ENCODE data around the gene LDHA.
"Not testable (repeated sequence)": the region's sequence is repeated elsewhere in the genome, so short reads cannot be mapped to it uniquely, and the experiment has no call there.

LDHA gene

GRCh38 chr11:18404062-18404461, 9.7 kb downstream of the LDHA start:
- TF ChIP-seq CTCF (IDR thresholded peaks at IDR 0.05; ENCODE audit: low read depth, low read length, missing control alignments), result no peak
- in situ Hi-C loops (cut with HindIII; ENCODE audit: low sequenced_read_pairs), result no loop called here
- DNase-seq (ENCODE audit: low read depth), result no peak
- H3K4me3 ChIP-seq (ENCODE audit: low read depth, low read length), result no peak overlapping the region

DNA sequence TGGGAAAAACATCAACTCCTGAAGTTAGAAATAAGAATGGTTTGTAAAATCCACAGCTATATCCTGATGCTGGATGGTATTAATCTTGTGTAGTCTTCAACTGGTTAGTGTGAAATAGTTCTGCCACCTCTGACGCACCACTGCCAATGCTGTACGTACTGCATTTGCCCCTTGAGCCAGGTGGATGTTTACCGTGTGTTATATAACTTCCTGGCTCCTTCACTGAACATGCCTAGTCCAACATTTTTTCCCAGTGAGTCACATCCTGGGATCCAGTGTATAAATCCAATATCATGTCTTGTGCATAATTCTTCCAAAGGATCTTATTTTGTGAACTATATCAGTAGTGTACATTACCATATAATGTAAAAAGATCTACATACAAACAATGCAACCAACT, 13.0 kb downstream of the LDHA start:
- DNase-seq (ENCODE audit: low read depth); H3K4me3 ChIP-seq (ENCODE audit: low read depth, low read length); in situ Hi-C loops (cut with HindIII; ENCODE audit: low sequenced_read_pairs): not testable (repeated sequence)

DNA sequence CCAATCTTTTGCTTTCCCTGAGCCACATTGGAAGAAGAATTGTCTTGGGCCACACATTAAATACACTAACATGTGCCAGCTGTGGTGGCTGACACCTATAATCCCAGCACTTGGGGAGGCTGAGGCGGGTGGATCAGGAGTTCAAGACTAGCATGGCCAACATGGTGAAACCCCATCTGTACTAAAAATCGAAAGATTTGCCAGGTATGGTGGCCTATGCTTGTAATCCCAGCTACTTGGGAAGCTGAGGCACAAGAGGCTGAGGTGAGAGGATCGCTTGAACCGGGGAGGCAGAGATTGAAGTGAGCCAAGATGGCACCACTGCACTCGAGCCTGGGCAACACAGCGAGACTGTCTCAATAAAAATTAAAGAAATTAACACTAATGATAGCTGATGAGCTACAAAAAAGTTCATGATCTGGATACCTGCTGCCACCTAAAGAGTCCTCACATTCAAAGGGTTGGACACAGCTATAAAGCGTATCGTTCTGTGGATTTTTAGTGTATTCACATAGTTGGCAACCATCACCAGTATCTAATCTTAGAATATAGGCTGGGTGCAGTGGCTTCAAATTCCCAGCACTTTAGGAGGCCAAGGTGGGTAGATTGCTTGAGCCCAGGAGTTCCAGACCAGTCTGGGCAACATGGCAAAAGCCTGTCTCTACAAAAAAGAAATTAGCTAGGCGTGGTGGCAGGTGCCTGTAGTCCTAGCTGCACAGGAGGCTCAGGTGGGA, 14.4 kb downstream of the LDHA start:
- TF ChIP-seq CTCF (IDR thresholded peaks at IDR 0.05; ENCODE audit: low read depth, low read length, missing control alignments), result no peak
- no peak overlapping the region for H3K4me3 ChIP-seq (ENCODE audit: low read depth, low read length)
- in situ Hi-C loops (cut with HindIII; ENCODE audit: low sequenced_read_pairs), result no loop called here
- no peak for DNase-seq (ENCODE audit: low read depth)

DNA sequence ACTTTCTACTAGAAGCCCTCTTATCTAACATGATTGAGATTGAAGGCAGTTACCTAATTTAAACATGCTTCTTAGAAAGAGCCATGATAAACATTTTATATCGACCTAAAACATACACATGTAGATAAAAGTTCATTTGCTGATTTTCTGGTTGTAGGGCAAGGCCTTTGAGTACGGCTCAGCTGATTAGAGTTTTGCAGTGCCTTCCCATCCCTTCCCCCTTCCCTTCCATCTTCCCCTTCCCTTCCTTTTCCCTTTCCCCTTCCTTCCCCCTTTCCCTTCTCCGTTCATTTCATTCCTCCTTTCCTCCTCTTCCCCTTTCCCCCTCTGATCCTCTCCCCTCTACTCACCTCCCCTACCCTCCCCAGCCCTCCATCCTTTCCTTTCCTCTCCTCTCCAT, 22.1 kb downstream of the LDHA start:
- TF ChIP-seq CTCF (IDR thresholded peaks at IDR 0.05; ENCODE audit: low read depth, low read length, missing control alignments), result no peak
- no peak for DNase-seq (ENCODE audit: low read depth)
- in situ Hi-C loops (cut with HindIII; ENCODE audit: low sequenced_read_pairs), result no loop called here
- H3K4me3 ChIP-seq (ENCODE audit: low read depth, low read length), result no peak overlapping the region

DNA sequence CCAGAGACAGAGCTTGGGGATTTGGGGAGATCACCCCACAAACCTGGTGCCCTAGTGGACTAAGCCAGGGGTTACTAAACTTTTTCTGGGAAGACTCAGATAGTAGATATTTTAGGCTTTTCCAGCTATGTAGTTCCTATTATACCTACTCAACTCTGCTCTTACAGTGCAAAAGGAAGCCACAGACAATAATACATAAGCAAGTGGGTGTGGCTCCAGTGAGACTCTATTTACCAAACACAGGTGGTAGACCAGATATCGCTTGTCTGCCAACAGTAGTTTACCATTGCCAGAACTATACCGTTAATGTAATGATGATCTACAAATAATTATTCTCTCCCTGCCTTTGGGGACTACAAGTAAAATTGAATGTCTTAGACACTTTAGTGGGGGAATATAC, 24.7 kb downstream of the LDHA start:
- no peak for TF ChIP-seq CTCF (IDR thresholded peaks at IDR 0.05; ENCODE audit: low read depth, low read length, missing control alignments)
- H3K4me3 ChIP-seq (ENCODE audit: low read depth, low read length), result no peak overlapping the region
- in situ Hi-C loops (cut with HindIII; ENCODE audit: low sequenced_read_pairs), result no loop called here
- DNase-seq (ENCODE audit: low read depth), result no peak

GRCh38 chr11:18420067-18420466, 25.7 kb downstream of the LDHA start:
- H3K4me3 ChIP-seq (ENCODE audit: low read depth, low read length), result no peak overlapping the region
- in situ Hi-C loops (cut with HindIII; ENCODE audit: low sequenced_read_pairs), result no loop called here

More at GRCh38 chr11:18420067-18420466, 25.7 kb downstream of the LDHA start:
- TF ChIP-seq CTCF (IDR thresholded peaks at IDR 0.05; ENCODE audit: low read depth, low read length, missing control alignments), result no peak
- DNase-seq (ENCODE audit: low read depth), result no peak

Data from astrocyte of the cerebellum (primary cell).